ENCODE data around the gene GBE1. TPM values are rescaled to one million over a fixed set of nuclear protein-coding genes. Genes with fewer than 3 reads are reported as not detected.

The GBE1 gene
- total RNA-seq, 2 experiments from 2014 or later = 108 to 114 TPM

DNA sequence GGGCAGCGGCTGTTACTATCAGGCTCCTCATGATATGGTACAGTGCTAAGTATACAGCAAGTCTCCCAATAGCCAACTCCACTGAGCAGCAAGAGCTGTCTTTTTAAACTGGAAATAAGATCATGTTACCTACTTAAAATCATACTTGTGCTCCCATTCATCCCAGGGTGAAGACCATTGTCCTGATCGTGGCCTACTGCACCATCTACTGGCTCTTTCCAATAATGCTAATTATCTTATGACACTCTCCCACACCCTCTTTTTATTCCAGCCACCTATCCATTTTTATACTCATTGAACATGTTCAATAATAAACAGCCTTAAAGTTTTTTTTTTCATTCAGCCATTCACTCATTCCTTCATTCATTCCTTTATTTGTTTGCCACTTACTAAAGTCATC is 117.7 kb downstream of the GBE1 start:
- H3K9me3 Mint-ChIP-seq = no peaks in the 10 kb centered on the region
- DNase-seq (no peak), ATAC-seq (no peak)
- H3K27ac Mint-ChIP-seq = no peak overlapping the region
- no peak overlapping the region for H3K4me3 Mint-ChIP-seq
- no peaks in the 10 kb centered on the region for H3K4me1 Mint-ChIP-seq (ENCODE audit: low read depth)
- peaks cover 14% of the 10 kb centered on the region for H3K36me3 Mint-ChIP-seq (ENCODE audit: low read depth)
- TF ChIP-seq, protein P1, sequence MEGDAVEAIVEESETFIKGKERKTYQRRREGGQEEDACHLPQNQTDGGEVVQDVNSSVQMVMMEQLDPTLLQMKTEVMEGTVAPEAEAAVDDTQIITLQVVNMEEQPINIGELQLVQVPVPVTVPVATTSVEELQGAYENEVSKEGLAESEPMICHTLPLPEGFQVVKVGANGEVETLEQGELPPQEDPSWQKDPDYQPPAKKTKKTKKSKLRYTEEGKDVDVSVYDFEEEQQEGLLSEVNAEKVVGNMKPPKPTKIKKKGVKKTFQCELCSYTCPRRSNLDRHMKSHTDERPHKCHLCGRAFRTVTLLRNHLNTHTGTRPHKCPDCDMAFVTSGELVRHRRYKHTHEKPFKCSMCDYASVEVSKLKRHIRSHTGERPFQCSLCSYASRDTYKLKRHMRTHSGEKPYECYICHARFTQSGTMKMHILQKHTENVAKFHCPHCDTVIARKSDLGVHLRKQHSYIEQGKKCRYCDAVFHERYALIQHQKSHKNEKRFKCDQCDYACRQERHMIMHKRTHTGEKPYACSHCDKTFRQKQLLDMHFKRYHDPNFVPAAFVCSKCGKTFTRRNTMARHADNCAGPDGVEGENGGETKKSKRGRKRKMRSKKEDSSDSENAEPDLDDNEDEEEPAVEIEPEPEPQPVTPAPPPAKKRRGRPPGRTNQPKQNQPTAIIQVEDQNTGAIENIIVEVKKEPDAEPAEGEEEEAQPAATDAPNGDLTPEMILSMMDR (IDR thresholded peaks at IDR 0.05) = no peak
- ChIA-PET CTCF (interaction anchor here (1.2 kb wide), 1 partner anchor 42 kb away, joined by 3 read pairs; no protein-coding TSS in a partner anchor), POLR2A (no interaction called here)
- no peaks in the 10 kb centered on the region for H3K27me3 Mint-ChIP-seq
- intact Hi-C loops (cut with micrococcal nuclease) = no loop called here

DNA sequence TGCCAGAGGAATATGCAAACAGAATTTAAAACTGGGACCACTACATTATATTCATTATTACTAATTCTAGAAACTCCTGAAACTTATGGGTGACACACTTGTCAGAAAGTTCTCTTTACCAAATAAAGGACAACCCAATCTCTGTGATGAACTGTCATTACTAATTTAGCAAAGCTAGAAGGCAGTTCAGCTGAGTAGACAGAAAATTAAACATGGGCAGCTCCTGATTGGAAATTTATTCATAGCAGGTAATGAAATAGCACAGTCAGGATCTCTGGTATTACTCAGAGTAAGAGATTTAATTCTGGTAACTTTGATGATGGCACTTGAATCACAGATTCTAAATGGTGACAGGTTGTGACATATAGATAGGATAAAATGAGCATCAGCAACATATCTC is 123.0 kb downstream of the GBE1 start:
- DNase-seq (no peak), ATAC-seq (no peak)
- CTCF ChIA-PET = interaction anchor here (1.5 kb wide), 1 partner anchor 148 kb away, joined by 3 read pairs; no protein-coding TSS in a partner anchor
- no peaks in the 10 kb centered on the region for H3K4me1 Mint-ChIP-seq (ENCODE audit: low read depth)
- no peaks in the 10 kb centered on the region for H3K9me3 Mint-ChIP-seq
- H3K36me3 Mint-ChIP-seq (ENCODE audit: low read depth) = peaks cover 23% of the 10 kb centered on the region
- intact Hi-C loops (cut with micrococcal nuclease) = no loop called here
- TF ChIP-seq, protein P1 (IDR thresholded peaks at IDR 0.05) = no peak
- POLR2A ChIA-PET = no interaction called here
- no peaks in the 10 kb centered on the region for H3K27me3 Mint-ChIP-seq
- no peak overlapping the region for H3K27ac Mint-ChIP-seq
- H3K4me3 Mint-ChIP-seq = no peak overlapping the region

- ChIA-PET POLR2A (no interaction called here), CTCF (no interaction called here)
- Mint-ChIP-seq H3K27ac (no peak overlapping the region), H3K4me1 (ENCODE audit: low read depth) (no peaks in the 10 kb centered on the region), H3K36me3 (ENCODE audit: low read depth) (peaks cover 35% of the 10 kb centered on the region), H3K27me3 (no peaks in the 10 kb centered on the region), H3K4me3 (no peak overlapping the region), H3K9me3 (peaks cover 6% of the 10 kb centered on the region)
- ATAC-seq (no peak), DNase-seq (no peak)
- TF ChIP-seq, protein P1 (IDR thresholded peaks at IDR 0.05) = no peak
- intact Hi-C loops (cut with micrococcal nuclease) = no loop called here
These were observed 128.8 kb downstream of the GBE1 start for GRCh38 chr3:81632659-81633058.

- ChIA-PET POLR2A (no interaction called here), CTCF (no interaction called here)
- H3K4me1 Mint-ChIP-seq (ENCODE audit: low read depth) = no peaks in the 10 kb centered on the region
- H3K4me3 Mint-ChIP-seq = no peak overlapping the region
- TF ChIP-seq, protein P1 (IDR thresholded peaks at IDR 0.05) = no peak
- H3K36me3 Mint-ChIP-seq (ENCODE audit: low read depth) = peaks cover 5% of the 10 kb centered on the region
- no peaks in the 10 kb centered on the region for H3K9me3 Mint-ChIP-seq
- DNase-seq (no peak), ATAC-seq (no peak)
- intact Hi-C loops (cut with micrococcal nuclease) = no loop called here
- no peaks in the 10 kb centered on the region for H3K27me3 Mint-ChIP-seq
- H3K27ac Mint-ChIP-seq = no peak overlapping the region
These were observed 136.7 kb downstream of the GBE1 start for GRCh38 chr3:81624756-81625155.

- Mint-ChIP-seq H3K4me3 (no peak overlapping the region), H3K4me1 (ENCODE audit: low read depth) (no peaks in the 10 kb centered on the region), H3K36me3 (ENCODE audit: low read depth) (peaks cover 9% of the 10 kb centered on the region), H3K27ac (no peak overlapping the region), H3K9me3 (no peaks in the 10 kb centered on the region), H3K27me3 (no peaks in the 10 kb centered on the region)
- ChIA-PET POLR2A (no interaction called here), CTCF (no interaction called here)
- intact Hi-C loops (cut with micrococcal nuclease) = no loop called here
- no peak for ATAC-seq
- TF ChIP-seq, protein P1 (IDR thresholded peaks at IDR 0.05) = no peak
- no peak for DNase-seq
These were observed 139.1 kb downstream of the GBE1 start for GRCh38 chr3:81622395-81622794.
